Right lung (tissue), 5 donors: ENCODE data around the gene PEAK3. TPM values are rescaled to one million over a fixed set of nuclear protein-coding genes. Genes with fewer than 3 reads are reported as not detected.

Experiments
- DNase-seq, 2 donors: peaks; one replicate each; pipeline ENCODE4 v3.0.0-alpha.2; 2013
- polyA plus RNA-seq, 5 donors: library from polyadenylated mRNA; unstranded; fragments of 120-200 nt; gene quantifications; one replicate each; pipeline versions ENCODE4 v1.2.1 to v1.2.3, GENCODE V29; 2013; ENCODE audit warnings: inconsistent platforms in 1 of 5, low replicate concordance in 1 of 5; ENCODE audit not compliant: insufficient read length in 5 of 5, insufficient read depth in 1 of 5

The PEAK3 gene
- polyA plus RNA-seq, 5 donors, result 0.11 to 0.22 (median 0.18) TPM; not detected in 1

- DNase-seq, result no peak
Observed at GRCh38 chr19:2239173-2239572, 42.8 kb downstream of the PEAK3 start.

GRCh38 chr19:2237869-2238153 lies 44.2 kb downstream of the PEAK3 start:
- no peak for DNase-seq

GRCh38 chr19:2237051-2237868 lies 44.7 kb downstream of the PEAK3 start:
- DNase-seq, result no peak

- peak; percentile 99 for DNase-seq
Observed at GRCh38 chr19:2236314-2237050, 45.5 kb downstream of the PEAK3 start, which contains the start of the genes PLEKHJ1 and SF3A2. Gene PLEKHJ1 (minus strand): TSS chr19:2236329. CDS start chr19:2236248, 81 bp downstream. Gene SF3A2 (plus strand): TSS chr19:2236824. CDS start chr19:2243419, 6,595 bp downstream.

GRCh38 chr19:2236064-2236313 lies 46.0 kb downstream of the PEAK3 start:
- DNase-seq, result no peak

- no peak for DNase-seq
Observed at GRCh38 chr19:2235381-2236063, 46.5 kb downstream of the PEAK3 start.

GRCh38 chr19:2234996-2235380 lies 47.0 kb downstream of the PEAK3 start:
- no peak for DNase-seq

- DNase-seq, result no peak
Observed at GRCh38 chr19:2233601-2234280, 48.2 kb downstream of the PEAK3 start.

- no peak for DNase-seq
Observed at GRCh38 chr19:2232286-2233151, 49.5 kb downstream of the PEAK3 start.

GRCh38 chr19:2231621-2232221 lies 50.3 kb downstream of the PEAK3 start:
- no peak for DNase-seq

GRCh38 chr19:2230807-2231533 lies 51.0 kb downstream of the PEAK3 start:
- no peak for DNase-seq

- no peak for DNase-seq
Observed at GRCh38 chr19:2230033-2230531, 51.9 kb downstream of the PEAK3 start.

GRCh38 chr19:2229103-2230032 lies 52.6 kb downstream of the PEAK3 start:
- DNase-seq, result no peak

- no peak for DNase-seq
Observed at GRCh38 chr19:2228157-2229030, 53.6 kb downstream of the PEAK3 start.

- DNase-seq, result no peak
Observed at GRCh38 chr19:2227415-2228156, 54.4 kb downstream of the PEAK3 start.

- DNase-seq, result no peak
Observed at GRCh38 chr19:2226840-2227360, 55.1 kb downstream of the PEAK3 start.
